Activated CD4-positive, alpha-beta T cell treated with anti-CD3 and anti-CD28 coated beads for 36 hours (primary cell): ENCODE measurements around the gene UBXN7. TPM values are rescaled to one million over a fixed set of nuclear protein-coding genes. Genes with fewer than 3 reads are reported as not detected.
"Not testable (repeated sequence)": the region's sequence is repeated elsewhere in the genome, so short reads cannot be mapped to it uniquely, and the experiment has no call there.

Source experiments
- ATAC-seq: fragments of 200-7000 bp; cut with Tn5 transposase; one replicate; pipeline ENCODE4 v1.10.0; 2021; ENCODE audit warnings: mild to moderate bottlenecking, moderate library complexity
- CTCF ChIA-PET: fragments of 350-600 bp; sonication (Branson Sonifier 250); formaldehyde crosslinking; loops from one replicate; lab custom pipeline; 2021; ENCODE audit warnings: antibody characterized with exemption; lab: Charles Lee
- POLR2A ChIA-PET: fragments of 350-600 bp; sonication (Branson Sonifier 250); formaldehyde crosslinking; loops from one replicate; lab custom pipeline; 2021; ENCODE audit warnings: antibody characterized with exemption, inconsistent platforms; lab: Charles Lee
- DNase-seq: peaks from one replicate; pipeline ENCODE4 v3.0.0-alpha.2; 2020
- H3K27ac Mint-ChIP-seq: one replicate; pipeline ENCODE4 v1.8.0; 2021; ENCODE audit warnings: mixed read lengths
- H3K27me3 Mint-ChIP-seq: one replicate; pipeline ENCODE4 v1.8.0; 2021; ENCODE audit warnings: mixed read lengths
- H3K36me3 Mint-ChIP-seq: one replicate; pipeline ENCODE4 v1.8.0; 2021; ENCODE audit warnings: low read depth, mixed read lengths
- H3K4me1 Mint-ChIP-seq: one replicate; pipeline ENCODE4 v1.8.0; 2021; ENCODE audit warnings: mixed read lengths
- H3K4me3 Mint-ChIP-seq: one replicate; pipeline ENCODE4 v1.8.0; 2021; ENCODE audit warnings: mild to moderate bottlenecking, moderate library complexity, mixed read lengths
- H3K9me3 Mint-ChIP-seq: one replicate; pipeline ENCODE4 v1.8.0; 2021; ENCODE audit warnings: low read depth, mixed read lengths
- intact Hi-C, 2 experiments: fragments of 100-400 bp; cut with DNase I in 1 of 2; cut with micrococcal nuclease in 1 of 2; formaldehyde crosslinking; loops; one replicate each; pipeline versions ENCODE4 v1.14.2 to v1.15.1; 2022 to 2024; cut with DNase I, micrococcal nuclease
- total RNA-seq, 2 experiments: library from RNA; stranded (reverse); gene quantifications; one replicate each; pipeline ENCODE4 v1.2.3, GENCODE V29; 2021

The UBXN7 gene
- 100 to 1,000 TPM in 1 of 2 experiments, 10 to 100 TPM in 1; 67.2 to 102 TPM for total RNA-seq

GRCh38 chr3:196432137-196432879 is at the start of gene UBXN7:
Gene UBXN7 (minus strand): TSS chr3:196432427. CDS start chr3:196432399, 28 bp downstream.
- Mint-ChIP-seq H3K27ac (peak within 1 kb of the TSS; percentile 95), H3K9me3 (no peaks in the 10 kb centered on the region), H3K27me3 (no peaks in the 10 kb centered on the region), H3K4me1 (peaks cover 20% of the 10 kb centered on the region), H3K36me3 (peaks cover 9% of the 10 kb centered on the region), H3K4me3 (peak within 1 kb of the TSS; percentile 79)
- ChIA-PET POLR2A (interaction anchor here (0.6 to 1.3 kb wide), 4 partner anchors 9 to 143 kb away, joined by 3 to 4 read pairs (median 4); no protein-coding TSS in a partner anchor), CTCF (interaction anchor here (0.5 to 1.2 kb wide), 6 partner anchors 10 to 177 kb away, joined by 3 to 8 read pairs (median 3); partner anchors contain the start of gene DYNLT2B)
- intact Hi-C loops, result loop anchor here (1.0 to 10.0 kb wide), 14 partner anchors 70 to 358 kb away; partner anchors contain the start of genes DYNLT2B (in 2 of the 2), RNF168 (in 2 of the 2), CEP19 (in 1 of the 2) and FBXO45 (in 1 of the 2)
- peak; percentile 98 for DNase-seq
- peak; percentile 89 for ATAC-seq

GRCh38 chr3:196477678-196478077 is 45.5 kb upstream of the UBXN7 start:
- Mint-ChIP-seq H3K27ac (no peak overlapping the region), H3K27me3 (no peaks in the 10 kb centered on the region), H3K9me3 (no peaks in the 10 kb centered on the region), H3K4me1 (no peaks in the 10 kb centered on the region), H3K36me3 (peaks cover 33% of the 10 kb centered on the region), H3K4me3 (no peak overlapping the region)
- ChIA-PET CTCF (no interaction called here), POLR2A (interaction anchor here (0.7 kb wide), 1 partner anchor 285 kb away, joined by 3 read pairs; no protein-coding TSS in a partner anchor)
- intact Hi-C loops, result no loop called here
- ATAC-seq (no peak), DNase-seq (no peak)

- Mint-ChIP-seq H3K4me3 (no peak overlapping the region), H3K9me3 (no peaks in the 10 kb centered on the region), H3K36me3 (peaks cover 31% of the 10 kb centered on the region), H3K4me1 (peaks cover 3% of the 10 kb centered on the region), H3K27me3 (no peaks in the 10 kb centered on the region), H3K27ac (no peak overlapping the region)
- intact Hi-C loops, result no loop called here
- ATAC-seq (no peak), DNase-seq (peak; percentile 24)
- POLR2A ChIA-PET, result no interaction called here
- CTCF ChIA-PET, result interaction anchor here (0.8 kb wide), 1 partner anchor 57 kb away, joined by 5 read pairs; no protein-coding TSS in a partner anchor
Observed at GRCh38 chr3:196472286-196472685, 40.1 kb upstream of the UBXN7 start.

GRCh38 chr3:196471551-196471950 is 39.3 kb upstream of the UBXN7 start:
- Mint-ChIP-seq H3K4me3 (no peak overlapping the region), H3K36me3 (peaks cover 30% of the 10 kb centered on the region), H3K27ac (no peak overlapping the region), H3K27me3 (no peaks in the 10 kb centered on the region), H3K4me1 (peaks cover 3% of the 10 kb centered on the region), H3K9me3 (no peaks in the 10 kb centered on the region)
- CTCF ChIA-PET, result interaction anchor here (1.2 kb wide), 1 partner anchor 15 kb away, joined by 5 read pairs; no protein-coding TSS in a partner anchor
- ATAC-seq, result no peak
- no peak for DNase-seq
- POLR2A ChIA-PET, result interaction anchor here (1.1 kb wide), 1 partner anchor 16 kb away, joined by 3 read pairs; no protein-coding TSS in a partner anchor
- intact Hi-C loops, result no loop called here

- CTCF ChIA-PET, H3K9me3 Mint-ChIP-seq, H3K4me3 Mint-ChIP-seq, ATAC-seq, H3K4me1 Mint-ChIP-seq, intact Hi-C loops, DNase-seq, H3K27ac Mint-ChIP-seq, POLR2A ChIA-PET, H3K27me3 Mint-ChIP-seq: not testable (repeated sequence)
- peaks cover 29% of the 10 kb centered on the region for H3K36me3 Mint-ChIP-seq
Observed at GRCh38 chr3:196470182-196470581, 38.0 kb upstream of the UBXN7 start.

- ATAC-seq, result no peak
- intact Hi-C loops, result no loop called here
- ChIA-PET POLR2A (no interaction called here), CTCF (interaction anchor here (1.1 kb wide), 1 partner anchor 55 kb away, joined by 3 read pairs; no protein-coding TSS in a partner anchor)
- H3K27ac Mint-ChIP-seq, result no peak overlapping the region
- H3K9me3 Mint-ChIP-seq, result peaks cover 4% of the 10 kb centered on the region
- H3K27me3 Mint-ChIP-seq, result no peaks in the 10 kb centered on the region
- no peak for DNase-seq
- no peak overlapping the region for H3K4me3 Mint-ChIP-seq
- H3K4me1 Mint-ChIP-seq, result peaks cover 9% of the 10 kb centered on the region
- H3K36me3 Mint-ChIP-seq, result peaks cover 8% of the 10 kb centered on the region
Observed at GRCh38 chr3:196463804-196464203, 31.6 kb upstream of the UBXN7 start.

GRCh38 chr3:196463478-196463756 is 31.2 kb upstream of the UBXN7 start:
- H3K9me3 Mint-ChIP-seq, result peaks cover 4% of the 10 kb centered on the region
- H3K36me3 Mint-ChIP-seq, result peaks cover 8% of the 10 kb centered on the region
- no peak overlapping the region for H3K27ac Mint-ChIP-seq
- intact Hi-C loops, result no loop called here
- POLR2A ChIA-PET, result no interaction called here
- H3K4me1 Mint-ChIP-seq, result peaks cover 9% of the 10 kb centered on the region
- CTCF ChIA-PET, result interaction anchor here (1.1 kb wide), 1 partner anchor 56 kb away, joined by 3 read pairs; no protein-coding TSS in a partner anchor
- DNase-seq (no peak), ATAC-seq (no peak)
- no peak overlapping the region for H3K4me3 Mint-ChIP-seq
- H3K27me3 Mint-ChIP-seq, result no peaks in the 10 kb centered on the region

- DNase-seq, ATAC-seq, CTCF ChIA-PET, POLR2A ChIA-PET, H3K36me3 Mint-ChIP-seq, H3K27ac Mint-ChIP-seq, intact Hi-C loops, H3K9me3 Mint-ChIP-seq, H3K27me3 Mint-ChIP-seq, H3K4me1 Mint-ChIP-seq, H3K4me3 Mint-ChIP-seq: not testable (repeated sequence)
Observed at GRCh38 chr3:196462680-196463477, 30.7 kb upstream of the UBXN7 start.

GRCh38 chr3:196458063-196458462 is 25.8 kb upstream of the UBXN7 start:
- intact Hi-C loops, result no loop called here
- peaks cover 4% of the 10 kb centered on the region for H3K9me3 Mint-ChIP-seq
- ChIA-PET CTCF (interaction anchor here (0.7 kb wide), 1 partner anchor 93 kb away, joined by 4 read pairs; no protein-coding TSS in a partner anchor), POLR2A (no interaction called here)
- H3K36me3 Mint-ChIP-seq, result peaks cover 2% of the 10 kb centered on the region
- peaks cover 11% of the 10 kb centered on the region for H3K4me1 Mint-ChIP-seq
- DNase-seq, result no peak
- no peak overlapping the region for H3K4me3 Mint-ChIP-seq
- no peak overlapping the region for H3K27ac Mint-ChIP-seq
- H3K27me3 Mint-ChIP-seq, result no peaks in the 10 kb centered on the region
- ATAC-seq, result no peak

GRCh38 chr3:196457470-196457869 is 25.2 kb upstream of the UBXN7 start:
- H3K4me3 Mint-ChIP-seq, intact Hi-C loops, H3K9me3 Mint-ChIP-seq, ATAC-seq, H3K27me3 Mint-ChIP-seq, H3K36me3 Mint-ChIP-seq, H3K27ac Mint-ChIP-seq: not testable (repeated sequence)
- POLR2A ChIA-PET, result interaction anchor here (0.6 kb wide), 1 partner anchor 44 kb away, joined by 3 read pairs; no protein-coding TSS in a partner anchor
- CTCF ChIA-PET, result interaction anchor here (0.7 to 1.2 kb wide), 3 partner anchors 25 to 93 kb away, joined by 3 to 4 read pairs (median 4); partner anchors contain the start of gene UBXN7
- H3K4me1 Mint-ChIP-seq, result peaks cover 11% of the 10 kb centered on the region
- peak; percentile 21 for DNase-seq

- Mint-ChIP-seq H3K27ac (no peak overlapping the region), H3K27me3 (no peaks in the 10 kb centered on the region), H3K4me3 (no peak overlapping the region), H3K9me3 (no peaks in the 10 kb centered on the region), H3K36me3 (no peaks in the 10 kb centered on the region), H3K4me1 (peaks cover 4% of the 10 kb centered on the region)
- POLR2A ChIA-PET, result no interaction called here
- ATAC-seq (no peak), DNase-seq (no peak)
- intact Hi-C loops, result no loop called here
- CTCF ChIA-PET, result interaction anchor here (1.4 kb wide), 1 partner anchor 10 kb away, joined by 3 read pairs; no protein-coding TSS in a partner anchor
Observed at GRCh38 chr3:196454935-196455334, 22.7 kb upstream of the UBXN7 start.
